Endothelial cell (in vitro differentiated cells): ENCODE results near the gene HDGFL1. TPM values are rescaled to one million over a fixed set of nuclear protein-coding genes. Genes with fewer than 3 reads are reported as not detected.

Source experiments
- DNase-seq: peaks from one replicate; pipeline ENCODE4 v3.0.0; 2021; ENCODE audit warnings: low spot score
- H3K27ac Mint-ChIP-seq: one replicate; pipeline ENCODE4 v1.8.0; 2021; ENCODE audit warnings: mixed read lengths, inconsistent platforms; ENCODE audit not compliant: unreplicated experiment
- H3K27me3 Mint-ChIP-seq: one replicate; pipeline ENCODE4 v1.8.0; 2021; ENCODE audit warnings: mild to moderate bottlenecking, moderate library complexity, mixed read lengths, inconsistent platforms; ENCODE audit not compliant: unreplicated experiment
- H3K36me3 Mint-ChIP-seq: one replicate; pipeline ENCODE4 v1.8.0; 2021; ENCODE audit warnings: mild to moderate bottlenecking, low read depth, mixed read lengths, inconsistent platforms; ENCODE audit not compliant: unreplicated experiment
- H3K4me1 Mint-ChIP-seq: one replicate; pipeline ENCODE4 v1.8.0; 2021; ENCODE audit warnings: mild to moderate bottlenecking, mixed read lengths, inconsistent platforms; ENCODE audit not compliant: unreplicated experiment
- H3K4me3 Mint-ChIP-seq: one replicate; pipeline ENCODE4 v1.8.0; 2021; ENCODE audit warnings: mild to moderate bottlenecking, mixed read lengths, inconsistent platforms; ENCODE audit not compliant: unreplicated experiment
- H3K9me3 Mint-ChIP-seq: one replicate; pipeline ENCODE4 v1.8.0; 2021; ENCODE audit warnings: mixed read lengths, inconsistent platforms; ENCODE audit not compliant: unreplicated experiment
- CTCF ChIP-seq: fragments of 200-600 bp; sonication (generic); IDR thresholded peaks from one replicate; pipeline ENCODE4 v1.5.0; 2021; ENCODE audit warnings: antibody characterized with exemption; ENCODE audit not compliant: unreplicated experiment
- total RNA-seq: library from RNA; stranded (reverse); fragmentation: NEBNext Ultra II Directional; extraction: Animal tissue kit (Norgen Biotek cat#: 25700); gene quantifications from one replicate; pipeline ENCODE4 v1.2.1, GENCODE V29; 2021; ENCODE audit not compliant: unreplicated experiment

The HDGFL1 gene
- total RNA-seq, 1 donor from 2014 or later, result not detected

- DNase-seq, result no peak
- no peaks in the 10 kb centered on the region for H3K27me3 Mint-ChIP-seq
- no peak overlapping the region for H3K4me3 Mint-ChIP-seq
- H3K36me3 Mint-ChIP-seq, result no peaks in the 10 kb centered on the region
- no peaks in the 10 kb centered on the region for H3K9me3 Mint-ChIP-seq
- no peak overlapping the region for H3K27ac Mint-ChIP-seq
- TF ChIP-seq CTCF, result no peak
- H3K4me1 Mint-ChIP-seq, result no peaks in the 10 kb centered on the region
Observed at GRCh38 chr6:22612236-22612635, 42.9 kb downstream of the HDGFL1 start.

- H3K36me3 Mint-ChIP-seq, result no peaks in the 10 kb centered on the region
- no peak for DNase-seq
- H3K9me3 Mint-ChIP-seq, result no peaks in the 10 kb centered on the region
Observed at GRCh38 chr6:22613051-22613450, 43.7 kb downstream of the HDGFL1 start.

GRCh38 chr6:22613695-22614094 is 44.3 kb downstream of the HDGFL1 start:
- H3K27me3 Mint-ChIP-seq, result no peaks in the 10 kb centered on the region
- H3K4me1 Mint-ChIP-seq, result no peaks in the 10 kb centered on the region
- no peak for DNase-seq
- no peaks in the 10 kb centered on the region for H3K36me3 Mint-ChIP-seq
- H3K27ac Mint-ChIP-seq, result no peak overlapping the region
- H3K9me3 Mint-ChIP-seq, result no peaks in the 10 kb centered on the region
- H3K4me3 Mint-ChIP-seq, result no peak overlapping the region
- no peak for TF ChIP-seq CTCF

More at GRCh38 chr6:22613051-22613450, 43.7 kb downstream of the HDGFL1 start:
- Mint-ChIP-seq H3K27ac (no peak overlapping the region), H3K4me3 (no peak overlapping the region), H3K27me3 (no peaks in the 10 kb centered on the region), H3K4me1 (no peaks in the 10 kb centered on the region)
- TF ChIP-seq CTCF, result no peak

GRCh38 chr6:22614547-22614946 is 45.2 kb downstream of the HDGFL1 start:
- no peak for TF ChIP-seq CTCF
- H3K36me3 Mint-ChIP-seq, result no peaks in the 10 kb centered on the region
- no peak for DNase-seq
- no peak overlapping the region for H3K4me3 Mint-ChIP-seq
- H3K27ac Mint-ChIP-seq, result no peak overlapping the region
- H3K4me1 Mint-ChIP-seq, result no peaks in the 10 kb centered on the region
- no peaks in the 10 kb centered on the region for H3K9me3 Mint-ChIP-seq
- H3K27me3 Mint-ChIP-seq, result no peaks in the 10 kb centered on the region

- H3K27ac Mint-ChIP-seq, result no peak overlapping the region
Observed at GRCh38 chr6:22621028-22621427, 51.7 kb downstream of the HDGFL1 start.

More at GRCh38 chr6:22621028-22621427, 51.7 kb downstream of the HDGFL1 start:
- H3K4me3 Mint-ChIP-seq, result no peak overlapping the region
- H3K27me3 Mint-ChIP-seq, result no peaks in the 10 kb centered on the region
- DNase-seq, result no peak
- no peak for TF ChIP-seq CTCF
- no peaks in the 10 kb centered on the region for H3K9me3 Mint-ChIP-seq
- H3K4me1 Mint-ChIP-seq, result peaks cover 13% of the 10 kb centered on the region
- H3K36me3 Mint-ChIP-seq, result no peaks in the 10 kb centered on the region
